Keratinocyte (primary cell): Measurements from ENCODE around the gene UGT2B7. TPM values are rescaled to one million over a fixed set of nuclear protein-coding genes. Genes with fewer than 3 reads are reported as not detected.

Source experiments
- DNase-seq: peaks from one replicate; pipeline ENCODE4 v3.0.0-alpha.2; 2011; ENCODE audit warnings: low read depth, missing footprints, low spot score
- FAIRE-seq: peaks from 2 replicates; lab custom pipeline; 2011; peaks lifted over from hg19 to GRCh38; lab: Jason Lieb, UNC
- H2AFZ ChIP-seq: 2 replicates; pipeline ENCODE4 v1.6.0; 2012; ENCODE audit warnings: low read length, control low read depth, inconsistent platforms; ENCODE audit not compliant: control insufficient read depth
- H3K27ac ChIP-seq: 2 replicates; pipeline ENCODE4 v1.5.1; 2011; ENCODE audit warnings: low read length; ENCODE audit not compliant: control insufficient read depth, insufficient read depth
- H3K27me3 ChIP-seq: 3 replicates; pipeline ENCODE4 v1.6.0; 2011; ENCODE audit warnings: low read length; ENCODE audit not compliant: control insufficient read depth, insufficient read depth; ENCODE audit errors: extremely low read depth
- H3K36me3 ChIP-seq, 2 experiments: 2 replicates in 1 of 2; 3 replicates in 1 of 2; pipeline ENCODE4 v1.5.1; 2011; ENCODE audit warnings: low read length in 2 of 2, mild to moderate bottlenecking in 1 of 2; ENCODE audit not compliant: control insufficient read depth in 2 of 2, insufficient read depth in 2 of 2; ENCODE audit errors: extremely low read depth in 1 of 2
- H3K4me1 ChIP-seq: 3 replicates; pipeline ENCODE4 v1.5.1; 2011; ENCODE audit warnings: low read length; ENCODE audit not compliant: control insufficient read depth, insufficient read depth; ENCODE audit errors: extremely low read depth
- H3K4me2 ChIP-seq: 3 replicates; pipeline ENCODE4 v1.6.0; 2011; ENCODE audit warnings: low read depth, low read length; ENCODE audit not compliant: control insufficient read depth, insufficient read depth; ENCODE audit errors: extremely low read depth
- H3K4me3 ChIP-seq, 3 experiments: fragments of 200-600 bp in 1 of 3; sonication (generic) in 1 of 3; 2 replicates in 2 of 3; 3 replicates in 1 of 3; pipeline ENCODE4 v1.5.1; 2011 to 2016; ENCODE audit warnings: low read length in 3 of 3, mild to moderate bottlenecking in 3 of 3, control low read depth in 2 of 3, inconsistent platforms in 1 of 3, low read depth in 1 of 3, mixed read lengths in 1 of 3, mixed run types in 1 of 3, moderate library complexity in 1 of 3; ENCODE audit not compliant: control insufficient read depth in 2 of 3, insufficient read depth in 2 of 3; ENCODE audit errors: extremely low read depth in 1 of 3
- H3K79me2 ChIP-seq: 2 replicates; pipeline ENCODE4 v1.6.0; 2012; ENCODE audit warnings: low read length; ENCODE audit not compliant: control insufficient read depth, insufficient read depth
- H3K9ac ChIP-seq: 3 replicates; pipeline ENCODE4 v1.6.0; 2011; ENCODE audit warnings: low read length; ENCODE audit not compliant: control insufficient read depth, insufficient read depth; ENCODE audit errors: extremely low read depth
- H3K9me1 ChIP-seq: 3 replicates; pipeline ENCODE4 v1.6.0; 2011; ENCODE audit warnings: low read length; ENCODE audit not compliant: control insufficient read depth, insufficient read depth; ENCODE audit errors: extremely low read depth
- H3K9me3 ChIP-seq: 2 replicates; pipeline ENCODE4 v1.5.1; 2012; ENCODE audit warnings: low read depth, low read length; ENCODE audit not compliant: control insufficient read depth
- H4K20me1 ChIP-seq: 3 replicates; pipeline ENCODE4 v1.6.0; 2011; ENCODE audit warnings: low read length; ENCODE audit not compliant: control insufficient read depth, insufficient read depth; ENCODE audit errors: extremely low read depth
- CTCF ChIP-seq, 3 experiments: IDR thresholded peaks in 1 of 3; conservative IDR thresholded peaks in 1 of 3; optimal IDR thresholded peaks in 1 of 3; 2 replicates in 2 of 3; 3 replicates in 1 of 3; pipeline versions ENCODE3 to v1.5.1; 2011; ENCODE audit warnings: low read length in 3 of 3, mild to moderate bottlenecking in 3 of 3, moderate library complexity in 2 of 3, control low read depth in 1 of 3, inconsistent platforms in 1 of 3; ENCODE audit not compliant: insufficient read depth in 2 of 3; ENCODE audit errors: extremely low read depth in 1 of 3
- EZH2 ChIP-seq: IDR thresholded peaks from one replicate; pipeline ENCODE4 v1.6.1; 2012; ENCODE audit warnings: inconsistent platforms, mild to moderate bottlenecking, low read length, moderate library complexity
- dilution Hi-C: fragments of 300-500 bp; cut with MboI; formaldehyde crosslinking; loops from one replicate; pipeline ENCODE4 v1.7.0; 2020; ENCODE audit warnings: low sequenced_read_pairs; ENCODE audit not compliant: extremely low pct_ligation_motif_present
- polyA plus RNA-seq, 5 experiments: library from polyadenylated mRNA; depleted of rRNA in 3 of 5; stranded (reverse) in 3 of 5; stranded (forward) in 1 of 5; unstranded in 1 of 5; fragments of >200 nt; gene quantifications; 1 replicate in 1 of 5; 2 replicates in 3 of 5; 3 replicates in 1 of 5; pipeline versions ENCODE4 v1.2.1 to v1.2.3, GENCODE V29; 2011 to 2012; ENCODE audit warnings: missing spikeins in 2 of 5, low read depth in 1 of 5, low replicate concordance in 1 of 5

The UGT2B7 gene
- polyA plus RNA-seq, 1 donor (not counting 4 experiments of a cell fraction or from before 2014, with no cell fraction given): 0.05 TPM

GRCh38 chr4:69088473-69088872, 7.8 kb upstream of the UGT2B7 start:
- Histone ChIP-seq H3K4me2 (no peak overlapping the region), H3K36me3 (no peaks in the 10 kb centered on the region), H2AFZ (no peak overlapping the region), H3K4me3 (no peak overlapping the region), H3K9me1 (no peaks in the 10 kb centered on the region), H3K79me2 (no peaks in the 10 kb centered on the region), H3K9ac (no peak overlapping the region), H3K27ac (no peak overlapping the region), H3K9me3 (no peaks in the 10 kb centered on the region), H3K27me3 (no peaks in the 10 kb centered on the region), H4K20me1 (no peaks in the 10 kb centered on the region), H3K4me1 (peaks cover 9% of the 10 kb centered on the region)
- no peak for DNase-seq
- TF ChIP-seq EZH2 (no peak), CTCF (optimal IDR thresholded peaks at IDR 0.05 in 1 of 3, IDR thresholded peaks at IDR 0.05 in 1 of 3, conservative IDR thresholded peaks at IDR 0.05 in 1 of 3; ENCODE audit: extremely low read depth in 1 of 3, insufficient read depth in 2 of 3, low read length in 3 of 3) (no peak)
- dilution Hi-C loops: no loop called here
- FAIRE-seq: no peak

- dilution Hi-C loops: no loop called here
- peaks cover 12% of the 10 kb centered on the region for H3K4me1 ChIP-seq
- H3K79me2 ChIP-seq: no peaks in the 10 kb centered on the region
- TF ChIP-seq CTCF (optimal IDR thresholded peaks at IDR 0.05 in 1 of 3, IDR thresholded peaks at IDR 0.05 in 1 of 3, conservative IDR thresholded peaks at IDR 0.05 in 1 of 3; ENCODE audit: extremely low read depth in 1 of 3, insufficient read depth in 2 of 3, low read length in 3 of 3) (no peak), EZH2 (no peak)
- no peaks in the 10 kb centered on the region for H3K36me3 ChIP-seq
- FAIRE-seq (no peak), DNase-seq (no peak)
- no peak overlapping the region for H3K4me3 ChIP-seq
- no peak overlapping the region for H3K27ac ChIP-seq
- H3K4me2 ChIP-seq: no peak overlapping the region
- H4K20me1 ChIP-seq: no peaks in the 10 kb centered on the region
- no peaks in the 10 kb centered on the region for H3K27me3 ChIP-seq
- no peaks in the 10 kb centered on the region for H3K9me3 ChIP-seq
- H2AFZ ChIP-seq: no peak overlapping the region
- H3K9me1 ChIP-seq: no peaks in the 10 kb centered on the region
- H3K9ac ChIP-seq: no peak overlapping the region
These were observed 6.9 kb upstream of the UGT2B7 start for GRCh38 chr4:69089388-69089787.
